Fibroblast of skin of abdomen (primary cell): Measurements from ENCODE around the gene ZDHHC14.

Experiments used
- DNase-seq: peaks from one replicate; pipeline ENCODE4 v3.0.0-alpha.2; 2013

The ZDHHC14 gene

GRCh38 chr6:157494132-157494710 lies 113.2 kb downstream of the ZDHHC14 start:
- no peak for DNase-seq

- DNase-seq, result no peak
These were observed 115.6 kb downstream of the ZDHHC14 start for GRCh38 chr6:157496534-157497095.

GRCh38 chr6:157497579-157497978 lies 116.6 kb downstream of the ZDHHC14 start:
- no peak for DNase-seq

GRCh38 chr6:157498817-157499216 lies 117.8 kb downstream of the ZDHHC14 start:
- no peak for DNase-seq

GRCh38 chr6:157500022-157500421 lies 119.0 kb downstream of the ZDHHC14 start:
- DNase-seq, result no peak

GRCh38 chr6:157503018-157503747 lies 122.2 kb downstream of the ZDHHC14 start:
- DNase-seq, result no peak

- no peak for DNase-seq
These were observed 125.0 kb downstream of the ZDHHC14 start for GRCh38 chr6:157505912-157506491.

GRCh38 chr6:157510323-157511188 lies 129.6 kb downstream of the ZDHHC14 start:
- DNase-seq, result no peak

- DNase-seq, result no peak
These were observed 130.8 kb downstream of the ZDHHC14 start for GRCh38 chr6:157511682-157512381.

- DNase-seq, result no peak
These were observed 131.3 kb downstream of the ZDHHC14 start for GRCh38 chr6:157512382-157512682.

- no peak for DNase-seq
These were observed 132.1 kb downstream of the ZDHHC14 start for GRCh38 chr6:157513004-157513603.

- no peak for DNase-seq
These were observed 132.9 kb downstream of the ZDHHC14 start for GRCh38 chr6:157513619-157514485.

- peak; percentile 25 for DNase-seq
These were observed 133.9 kb downstream of the ZDHHC14 start for GRCh38 chr6:157514659-157515496.

- DNase-seq, result no peak
These were observed 135.5 kb downstream of the ZDHHC14 start for GRCh38 chr6:157516319-157517026.

GRCh38 chr6:157517601-157518359 lies 136.8 kb downstream of the ZDHHC14 start:
- DNase-seq, result no peak

- DNase-seq, result peak; percentile 74
These were observed 137.6 kb downstream of the ZDHHC14 start for GRCh38 chr6:157518397-157519250.
